Ovary (tissue), 9 donors: ENCODE data around the gene MT1X. TPM values are rescaled to one million over a fixed set of nuclear protein-coding genes. Genes with fewer than 3 reads are reported as not detected.

ENCODE experiments used
- DNase-seq, 5 donors: peaks; one replicate each; pipeline ENCODE4 v3.0.0-alpha.2; 2019 to 2020
- H3K27ac ChIP-seq, 2 donors: fragments of 200-600 bp; one replicate each; pipeline versions ENCODE4 v1.5.1 to v1.8.0; 2019 to 2022
- H3K27me3 ChIP-seq: fragments of 200-600 bp; one replicate; pipeline ENCODE4 v1.8.0; 2022
- H3K36me3 ChIP-seq: fragments of 200-600 bp; sonication (generic); one replicate; pipeline ENCODE4 v1.5.1; 2019
- H3K4me1 ChIP-seq: one replicate; pipeline ENCODE4 v1.8.1; 2013; ENCODE audit warnings: mild to moderate bottlenecking, moderate library complexity; ENCODE audit not compliant: insufficient read depth
- H3K4me3 ChIP-seq: fragments of 200-600 bp; sonication (generic); one replicate; pipeline ENCODE4 v1.5.1; 2017
- H3K9me3 ChIP-seq, 2 donors: fragments of 200-600 bp in 1 of 2; sonication (generic) in 1 of 2; one replicate each; pipeline versions ENCODE4 v1.5.1 to v1.8.1; 2013 to 2019; ENCODE audit warnings: mild to moderate bottlenecking in 1 of 2, moderate library complexity in 1 of 2
- EP300 ChIP-seq: sonication (generic); formaldehyde crosslinking; IDR thresholded peaks from one replicate; pipeline ENCODE4 v1.6.1; 2017; ENCODE audit warnings: antibody characterized with exemption
- POLR2A ChIP-seq: fragments of 450-650 bp; IDR thresholded peaks from one replicate; pipeline ENCODE4 v1.6.1; 2017; ENCODE audit warnings: antibody characterized with exemption, mild to moderate bottlenecking, moderate library complexity
- WGBS, 3 donors: extraction: QIAGEN DNeasy Blood & Tissue Kit in 1 of 3; methylation state at CpG; one replicate each; pipeline versions ENCODE4 v1.1.5 to v1.1.7; 2013 to 2017; 5-methylcytosine and 5-hydroxymethylcytosine counted together
- intact Hi-C, 4 donors: fragments of 100-400 bp; cut with DNase I; formaldehyde crosslinking; loops; one replicate each; pipeline versions ENCODE4 v1.11.0 to v1.15.1; 2022 to 2023
- polyA plus RNA-seq, 2 donors: library from polyadenylated mRNA; stranded (reverse); fragments of 200-250 nt in 1 of 2; fragments of 350-450 nt in 1 of 2; fragmentation: Illumina TruSeq in 1 of 2; extraction: RNeasy Lipid Tissue Mini Kit (QIAGEN cat#74804) in 1 of 2; gene quantifications; one replicate each; pipeline ENCODE4 v1.2.3, GENCODE V29; 2013 to 2014
- total RNA-seq, 7 donors: library from RNA; depleted of rRNA in 2 of 7; stranded (reverse); fragments of >200 nt in 2 of 7; fragmentation: NEBNext Ultra II Directional in 3 of 7; extraction: Animal tissue kit (Norgen Biotek cat#: 25700) in 3 of 7; gene quantifications; one replicate each; pipeline versions ENCODE4 v1.1.0 to v1.2.4, GENCODE V29; 2016 to 2023
- TF ChIP-seq, protein P1 (sequence below), 3 donors: fragments of 450-650 bp in 2 of 3; fragments of 200-600 bp in 1 of 3; IDR thresholded peaks; one replicate each; pipeline versions ENCODE4 v1.5.1 to v1.8.0; 2016 to 2022; ENCODE audit warnings: antibody characterized with exemption in 3 of 3, mild to moderate bottlenecking in 1 of 3
- donor health status: DM: no; HTN: no; CAD: no; lungs with moderate emphysema.
- donor health status: DM: no; HTN: no; CAD: no.
- donor health status: Bipolar disorder and iron deficiency.
- donor health status: DM: yes; HTN: yes; CAD: no.
- donor health status: DM: no; HTN: no; CAD: no.
- donor health status: DM: yes; HTN: yes; CAD: no.

The MT1X gene
- total and polyA plus RNA-seq, 9 donors, result 10.0 to 1,106 (median 141) TPM

DNA sequence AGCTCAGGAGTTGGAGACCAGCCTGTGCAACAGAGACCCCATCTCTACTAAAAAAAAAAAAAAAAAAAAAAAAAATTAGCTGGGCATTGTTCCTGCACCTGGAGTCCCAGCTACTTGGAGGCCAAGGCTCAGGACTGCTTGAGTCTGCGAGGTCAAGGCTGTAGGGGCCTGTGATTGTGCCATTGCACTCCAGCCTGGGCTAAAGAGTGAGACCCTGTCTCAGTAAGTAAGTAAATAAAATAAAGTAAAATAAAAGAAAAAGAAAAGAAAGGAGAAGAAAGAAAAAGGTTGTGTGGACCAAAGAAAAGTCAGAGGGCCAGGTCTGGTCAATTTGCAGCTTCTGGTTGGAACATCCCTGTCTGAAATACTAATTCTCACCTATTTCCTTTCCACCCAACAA lies 18.4 kb downstream of the MT1X start:
- TF ChIP-seq, protein P1, sequence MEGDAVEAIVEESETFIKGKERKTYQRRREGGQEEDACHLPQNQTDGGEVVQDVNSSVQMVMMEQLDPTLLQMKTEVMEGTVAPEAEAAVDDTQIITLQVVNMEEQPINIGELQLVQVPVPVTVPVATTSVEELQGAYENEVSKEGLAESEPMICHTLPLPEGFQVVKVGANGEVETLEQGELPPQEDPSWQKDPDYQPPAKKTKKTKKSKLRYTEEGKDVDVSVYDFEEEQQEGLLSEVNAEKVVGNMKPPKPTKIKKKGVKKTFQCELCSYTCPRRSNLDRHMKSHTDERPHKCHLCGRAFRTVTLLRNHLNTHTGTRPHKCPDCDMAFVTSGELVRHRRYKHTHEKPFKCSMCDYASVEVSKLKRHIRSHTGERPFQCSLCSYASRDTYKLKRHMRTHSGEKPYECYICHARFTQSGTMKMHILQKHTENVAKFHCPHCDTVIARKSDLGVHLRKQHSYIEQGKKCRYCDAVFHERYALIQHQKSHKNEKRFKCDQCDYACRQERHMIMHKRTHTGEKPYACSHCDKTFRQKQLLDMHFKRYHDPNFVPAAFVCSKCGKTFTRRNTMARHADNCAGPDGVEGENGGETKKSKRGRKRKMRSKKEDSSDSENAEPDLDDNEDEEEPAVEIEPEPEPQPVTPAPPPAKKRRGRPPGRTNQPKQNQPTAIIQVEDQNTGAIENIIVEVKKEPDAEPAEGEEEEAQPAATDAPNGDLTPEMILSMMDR (IDR thresholded peaks at IDR 0.05), result no peak
- no peak for TF ChIP-seq EP300
- no peak for TF ChIP-seq POLR2A
- WGBS, 3 donors, result 93 to 100% (median 96%) methylated on average over 1 of the region's 1 CpG
- DNase-seq, result no peak
- Histone ChIP-seq H3K9me3 (peaks cover 0 to 5% of the 10 kb centered on the region in 2 donors), H3K4me1 (no peaks in the 10 kb centered on the region), H3K27ac (no peak overlapping the region), H3K36me3 (no peaks in the 10 kb centered on the region), H3K4me3 (no peak overlapping the region), H3K27me3 (no peaks in the 10 kb centered on the region)
- intact Hi-C loops, result loop anchor here in 2 of 4 donors (5.0 to 10.0 kb wide), 3 partner anchors 123 to 186 kb away; no protein-coding TSS in a partner anchor

- Histone ChIP-seq H3K4me1 (no peaks in the 10 kb centered on the region), H3K4me3 (no peak overlapping the region), H3K36me3 (no peaks in the 10 kb centered on the region), H3K27ac (no peak overlapping the region), H3K9me3 (peaks cover 0 to 5% of the 10 kb centered on the region in 2 donors), H3K27me3 (no peaks in the 10 kb centered on the region)
- no peak for DNase-seq
- intact Hi-C loops, result loop anchor here in 2 of 4 donors (5.0 to 10.0 kb wide), 3 partner anchors 124 to 187 kb away; no protein-coding TSS in a partner anchor
- TF ChIP-seq EP300 (no peak), POLR2A (no peak)
- TF ChIP-seq, protein P1 (IDR thresholded peaks at IDR 0.05), result no peak
- 83 to 85% (median 84%) methylated on average over 7 of the region's 7 CpGs for WGBS, 3 donors
These were observed 19.3 kb downstream of the MT1X start for GRCh38 chr16:56701534-56701933.

DNA sequence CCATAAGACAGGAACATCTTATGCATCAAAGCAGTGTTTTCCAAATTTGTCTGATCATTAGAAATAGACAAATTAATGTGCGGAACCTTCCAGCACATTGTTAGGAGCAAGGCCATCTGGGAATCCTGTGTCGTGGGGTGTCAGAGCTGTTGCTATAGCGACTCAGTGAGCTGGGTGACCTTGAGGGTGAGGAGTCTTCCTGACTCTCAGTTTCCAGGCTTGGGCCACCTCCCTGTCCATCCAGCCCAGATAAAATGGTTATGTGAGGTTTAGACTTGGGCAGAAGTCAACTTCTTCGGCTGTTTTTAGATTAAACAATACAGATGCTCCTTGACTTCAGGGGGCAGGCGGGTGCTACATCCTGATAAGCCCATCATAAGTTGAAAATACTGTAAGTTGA lies 20.6 kb downstream of the MT1X start:
- TF ChIP-seq, protein P1 (IDR thresholded peaks at IDR 0.05), result no peak
- TF ChIP-seq EP300 (no peak), POLR2A (no peak)
- 69 to 86% (median 73%) methylated on average over 5 of the region's 5 CpGs for WGBS, 3 donors
- Histone ChIP-seq H3K4me1 (no peaks in the 10 kb centered on the region), H3K36me3 (no peaks in the 10 kb centered on the region), H3K4me3 (no peak overlapping the region), H3K27me3 (no peaks in the 10 kb centered on the region), H3K27ac (no peak overlapping the region), H3K9me3 (no peaks in the 10 kb centered on the region)
- DNase-seq, result no peak
- intact Hi-C loops, result loop anchor here in 2 of 4 donors (5.0 to 10.0 kb wide), 3 partner anchors 126 to 188 kb away; no protein-coding TSS in a partner anchor

DNA sequence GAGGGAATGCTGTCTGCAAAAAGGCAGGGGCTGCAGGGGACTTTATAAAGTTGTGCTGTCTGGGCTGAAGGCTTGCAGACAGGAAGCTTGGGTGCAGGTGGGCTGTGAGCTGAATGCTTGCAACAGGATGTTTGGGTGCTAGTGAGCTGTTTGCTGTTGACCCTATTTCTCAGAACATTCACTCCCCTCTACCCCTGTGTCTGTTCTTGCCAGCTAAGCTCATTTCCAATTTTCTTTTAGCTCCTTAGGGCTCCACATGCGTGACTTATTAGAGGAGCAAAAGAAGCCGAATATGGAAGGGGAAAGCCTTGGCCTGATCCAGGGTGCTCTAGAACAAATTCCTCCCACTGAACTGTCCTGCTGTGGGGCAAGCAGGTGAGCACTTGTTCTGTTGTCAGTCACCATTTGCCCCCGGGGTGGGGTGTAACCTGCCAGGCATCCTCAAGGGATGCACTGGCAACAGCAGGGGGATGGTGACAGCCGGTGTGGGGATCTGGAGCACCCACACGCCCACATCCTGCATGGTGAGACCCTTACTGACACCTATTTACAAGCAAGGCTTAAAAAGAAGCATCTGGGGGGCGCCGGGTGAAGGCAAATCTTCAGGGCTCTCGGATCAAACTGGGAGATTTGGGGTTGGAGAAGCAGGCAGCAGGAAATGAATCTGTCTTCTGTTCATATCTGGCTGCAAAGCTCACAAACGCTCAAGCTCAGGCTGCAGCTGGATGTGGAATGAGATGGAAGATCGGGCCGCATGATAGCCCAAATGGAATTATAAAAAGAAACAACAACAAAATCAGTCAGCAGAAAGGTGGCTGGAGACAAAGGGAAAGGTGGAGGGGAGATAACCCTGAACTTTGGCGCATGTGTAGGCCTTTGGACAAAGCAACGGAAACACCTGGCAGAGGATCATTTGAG lies 26.5 kb downstream of the MT1X start:
- no peak overlapping the region for H3K27ac ChIP-seq
- no peaks in the 10 kb centered on the region for H3K27me3 ChIP-seq
- no peaks in the 10 kb centered on the region for H3K9me3 ChIP-seq
- TF ChIP-seq POLR2A (no peak), EP300 (no peak)
- TF ChIP-seq, protein P1 (IDR thresholded peaks at IDR 0.05), result no peak
- no peak for DNase-seq
- intact Hi-C loops, result loop anchor here in 1 of 4 donors (10.0 kb wide), 1 partner anchor 194 kb away; no protein-coding TSS in a partner anchor
- H3K36me3 ChIP-seq, result no peaks in the 10 kb centered on the region
- 54 to 58% (median 57%) methylated on average over 13 of the region's 13 CpGs for WGBS, 3 donors
- H3K4me3 ChIP-seq, result no peak overlapping the region
- no peaks in the 10 kb centered on the region for H3K4me1 ChIP-seq
